MG63 (cell line): Measurements from ENCODE around the gene C2orf69. TPM values are rescaled to one million over a fixed set of nuclear protein-coding genes. Genes with fewer than 3 reads are reported as not detected.

ENCODE experiments used
- total RNA-seq: library from RNA; depleted of rRNA; stranded (reverse); fragments of >200 nt; shearing (Covaris generic); gene quantifications from 2 replicates; pipeline ENCODE4 v1.2.3, GENCODE V29; 2014; ENCODE audit warnings: low replicate concordance; rRNA removed

C2orf69 gene
- total RNA-seq, 1 experiment from 2014 or later, result 4.6 TPM

Other genes starting within 250 kb of the C2orf69 start
- gene FTCDNL1, start 60.1 kb upstream of the C2orf69 start, total RNA-seq, result 1.8 TPM in 1 of 2 replicates, not detected in the other
- 1.2 and 3.6 TPM in 2 replicates for gene TYW5, start 44.2 kb downstream of the C2orf69 start, total RNA-seq
- gene MAIP1, start 44.3 kb downstream of the C2orf69 start, total RNA-seq, result 14.8 and 15.4 TPM in 2 replicates